ENCODE measurements around the gene SKI. TPM values are rescaled to one million over a fixed set of nuclear protein-coding genes. Genes with fewer than 3 reads are reported as not detected.

Gene SKI
- total RNA-seq, 1 donor from 2014 or later, result 40.7 TPM

GRCh38 chr1:2347896-2348295 lies 119.8 kb downstream of the SKI start:
- Mint-ChIP-seq H3K36me3 (ENCODE audit: low read depth) (no peaks in the 10 kb centered on the region), H3K27ac (no peak overlapping the region), H3K4me1 (no peaks in the 10 kb centered on the region), H3K27me3 (no peaks in the 10 kb centered on the region), H3K4me3 (no peak overlapping the region), H3K9me3 (no peaks in the 10 kb centered on the region)
- DNase-seq, result no peak
- intact Hi-C loops (cut with micrococcal nuclease), result no loop called here

- intact Hi-C loops (cut with micrococcal nuclease), result no loop called here
- no peaks in the 10 kb centered on the region for H3K4me1 Mint-ChIP-seq
- no peak overlapping the region for H3K27ac Mint-ChIP-seq
- H3K9me3 Mint-ChIP-seq, result no peaks in the 10 kb centered on the region
- H3K4me3 Mint-ChIP-seq, result no peak overlapping the region
- H3K36me3 Mint-ChIP-seq (ENCODE audit: low read depth), result no peaks in the 10 kb centered on the region
- DNase-seq, result no peak
- no peaks in the 10 kb centered on the region for H3K27me3 Mint-ChIP-seq
Observed at GRCh38 chr1:2348346-2349325, 120.5 kb downstream of the SKI start.

- H3K4me3 Mint-ChIP-seq, result no peak overlapping the region
- H3K9me3 Mint-ChIP-seq, result no peaks in the 10 kb centered on the region
- intact Hi-C loops (cut with micrococcal nuclease), result no loop called here
- no peaks in the 10 kb centered on the region for H3K27me3 Mint-ChIP-seq
- H3K4me1 Mint-ChIP-seq, result no peaks in the 10 kb centered on the region
- no peak for DNase-seq
- H3K27ac Mint-ChIP-seq, result no peak overlapping the region
- H3K36me3 Mint-ChIP-seq (ENCODE audit: low read depth), result no peaks in the 10 kb centered on the region
Observed at GRCh38 chr1:2349806-2350205, 121.7 kb downstream of the SKI start.

GRCh38 chr1:2350501-2350900 lies 122.4 kb downstream of the SKI start:
- no peak overlapping the region for H3K27ac Mint-ChIP-seq
- H3K4me1 Mint-ChIP-seq, result no peaks in the 10 kb centered on the region
- H3K9me3 Mint-ChIP-seq, result no peaks in the 10 kb centered on the region
- no peak for DNase-seq
- intact Hi-C loops (cut with micrococcal nuclease), result no loop called here
- H3K4me3 Mint-ChIP-seq, result no peak overlapping the region
- no peaks in the 10 kb centered on the region for H3K27me3 Mint-ChIP-seq
- H3K36me3 Mint-ChIP-seq (ENCODE audit: low read depth), result no peaks in the 10 kb centered on the region

GRCh38 chr1:2350911-2351655 lies 123.0 kb downstream of the SKI start:
- Mint-ChIP-seq H3K4me1 (no peaks in the 10 kb centered on the region), H3K4me3 (no peak overlapping the region), H3K27me3 (no peaks in the 10 kb centered on the region), H3K36me3 (ENCODE audit: low read depth) (no peaks in the 10 kb centered on the region), H3K9me3 (no peaks in the 10 kb centered on the region), H3K27ac (no peak overlapping the region)
- intact Hi-C loops (cut with micrococcal nuclease), result no loop called here
- no peak for DNase-seq

GRCh38 chr1:2351723-2352122 lies 123.6 kb downstream of the SKI start:
- no peaks in the 10 kb centered on the region for H3K36me3 Mint-ChIP-seq (ENCODE audit: low read depth)
- no peak overlapping the region for H3K27ac Mint-ChIP-seq

GRCh38 chr1:2352341-2352896 lies 124.3 kb downstream of the SKI start:
- no peaks in the 10 kb centered on the region for H3K4me1 Mint-ChIP-seq
- H3K9me3 Mint-ChIP-seq, result no peaks in the 10 kb centered on the region
- no peaks in the 10 kb centered on the region for H3K27me3 Mint-ChIP-seq
- H3K4me3 Mint-ChIP-seq, result no peak overlapping the region
- intact Hi-C loops (cut with micrococcal nuclease), result no loop called here
- H3K27ac Mint-ChIP-seq, result no peak overlapping the region
- no peak for DNase-seq
- H3K36me3 Mint-ChIP-seq (ENCODE audit: low read depth), result no peaks in the 10 kb centered on the region

More at GRCh38 chr1:2351723-2352122, 123.6 kb downstream of the SKI start:
- no peaks in the 10 kb centered on the region for H3K4me1 Mint-ChIP-seq
- intact Hi-C loops (cut with micrococcal nuclease), result no loop called here
- no peaks in the 10 kb centered on the region for H3K9me3 Mint-ChIP-seq
- no peaks in the 10 kb centered on the region for H3K27me3 Mint-ChIP-seq
- no peak overlapping the region for H3K4me3 Mint-ChIP-seq
- no peak for DNase-seq

- no peak for DNase-seq
- no peaks in the 10 kb centered on the region for H3K36me3 Mint-ChIP-seq (ENCODE audit: low read depth)
- no peaks in the 10 kb centered on the region for H3K4me1 Mint-ChIP-seq
- H3K4me3 Mint-ChIP-seq, result no peak overlapping the region
- no peaks in the 10 kb centered on the region for H3K27me3 Mint-ChIP-seq
- intact Hi-C loops (cut with micrococcal nuclease), result no loop called here
- H3K27ac Mint-ChIP-seq, result no peak overlapping the region
- H3K9me3 Mint-ChIP-seq, result no peaks in the 10 kb centered on the region
Observed at GRCh38 chr1:2352897-2353550, 124.9 kb downstream of the SKI start.

GRCh38 chr1:2353551-2354438 lies 125.7 kb downstream of the SKI start:
- DNase-seq, result no peak
- H3K27me3 Mint-ChIP-seq, result no peaks in the 10 kb centered on the region
- H3K36me3 Mint-ChIP-seq (ENCODE audit: low read depth), result no peaks in the 10 kb centered on the region
- intact Hi-C loops (cut with micrococcal nuclease), result no loop called here
- H3K4me3 Mint-ChIP-seq, result no peak overlapping the region
- no peak overlapping the region for H3K27ac Mint-ChIP-seq
- no peaks in the 10 kb centered on the region for H3K4me1 Mint-ChIP-seq
- no peaks in the 10 kb centered on the region for H3K9me3 Mint-ChIP-seq

GRCh38 chr1:2354511-2355372 lies 126.6 kb downstream of the SKI start:
- no peak for DNase-seq
- Mint-ChIP-seq H3K27me3 (no peaks in the 10 kb centered on the region), H3K36me3 (ENCODE audit: low read depth) (no peaks in the 10 kb centered on the region), H3K4me3 (no peak overlapping the region), H3K9me3 (no peaks in the 10 kb centered on the region), H3K27ac (no peak overlapping the region), H3K4me1 (no peaks in the 10 kb centered on the region)
- intact Hi-C loops (cut with micrococcal nuclease), result no loop called here

GRCh38 chr1:2355373-2356261 lies 127.5 kb downstream of the SKI start:
- intact Hi-C loops (cut with micrococcal nuclease), result no loop called here
- no peak for DNase-seq
- Mint-ChIP-seq H3K4me3 (no peak overlapping the region), H3K4me1 (no peaks in the 10 kb centered on the region), H3K9me3 (no peaks in the 10 kb centered on the region), H3K36me3 (ENCODE audit: low read depth) (no peaks in the 10 kb centered on the region), H3K27me3 (no peaks in the 10 kb centered on the region), H3K27ac (no peak overlapping the region)

GRCh38 chr1:2356401-2356800 lies 128.3 kb downstream of the SKI start:
- H3K27ac Mint-ChIP-seq, result no peak overlapping the region
- intact Hi-C loops (cut with micrococcal nuclease), result no loop called here
- no peaks in the 10 kb centered on the region for H3K36me3 Mint-ChIP-seq (ENCODE audit: low read depth)
- H3K27me3 Mint-ChIP-seq, result no peaks in the 10 kb centered on the region
- H3K4me3 Mint-ChIP-seq, result no peak overlapping the region
- no peaks in the 10 kb centered on the region for H3K9me3 Mint-ChIP-seq
- no peaks in the 10 kb centered on the region for H3K4me1 Mint-ChIP-seq
- no peak for DNase-seq

Measured in activated CD4-positive, alpha-beta T cell treated with anti-CD3 and anti-CD28 coated beads, Interleukin-2, amount 10 ng/mL, durations not matched to agents 24 days and 14 days (primary cell).